ENCODE data around the gene CES2.

DNA sequence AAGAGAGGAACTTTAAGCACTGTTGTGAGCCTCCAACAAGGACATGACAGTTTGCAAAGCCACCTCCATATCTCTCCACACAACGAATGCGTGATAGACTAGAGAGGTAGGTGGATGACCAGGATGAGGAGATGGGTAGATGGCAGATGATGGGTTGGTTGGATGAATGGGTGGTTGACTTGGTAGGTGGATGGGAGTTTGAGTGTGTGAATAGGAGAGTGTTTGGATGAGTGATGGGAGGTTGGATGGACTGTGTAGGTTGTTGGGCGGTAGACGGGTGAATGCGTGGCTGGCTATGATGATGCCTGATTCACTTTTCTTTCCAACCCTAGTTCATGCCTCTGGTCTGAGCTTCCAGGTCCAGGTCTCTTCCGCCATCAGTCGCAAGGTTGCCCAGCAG is 20.8 kb upstream of the CES2 start:
- TF ChIP-seq POLR2AphosphoS5 (IDR thresholded peaks at IDR 0.05; ENCODE audit: low read depth, low read length), result no peak
- TF ChIP-seq POLR2A (IDR thresholded peaks at IDR 0.05; ENCODE audit: borderline replicate concordance, extremely low read depth, insufficient read depth, insufficient read length), result no peak

All from HCT116 (cell line).